GM23338 (cell line): ENCODE results near the gene SAMD13. TPM values are rescaled to one million over a fixed set of nuclear protein-coding genes. Genes with fewer than 3 reads are reported as not detected.

Experiments
- ATAC-seq: fragments of 200-7000 bp; cut with Tn5 transposase; 3 replicates; pipeline ENCODE4 v1.9.1; 2020
- DNase-seq: peaks from one replicate; pipeline ENCODE4 v3.0.0-alpha.2; 2015; ENCODE audit warnings: low spot score
- H2AFZ ChIP-seq: fragments of 200-600 bp; sonication (generic); 2 replicates; pipeline ENCODE4 v1.8.0; 2016; ENCODE audit warnings: antibody characterized with exemption, mild to moderate bottlenecking, moderate library complexity
- H3F3A ChIP-seq: fragments of 200-600 bp; sonication (generic); replicated peaks from 2 replicates; pipeline ENCODE4 v1.8.0; 2017; ENCODE audit warnings: antibody characterized with exemption, mixed run types, low read depth
- H3K27ac ChIP-seq: fragments of 200-600 bp; sonication (generic); 2 replicates; pipeline ENCODE4 v1.6.1; 2016; ENCODE audit warnings: low read depth
- H3K27me3 ChIP-seq: fragments of 200-600 bp; sonication (generic); 2 replicates; pipeline ENCODE4 v1.8.0; 2016; ENCODE audit warnings: mild to moderate bottlenecking, mixed run types, moderate library complexity; ENCODE audit not compliant: insufficient read depth
- H3K36me3 ChIP-seq: fragments of 200-600 bp; sonication (generic); 2 replicates; pipeline ENCODE4 v1.8.0; 2016; ENCODE audit warnings: mild to moderate bottlenecking; ENCODE audit not compliant: insufficient read depth
- H3K4me1 ChIP-seq: fragments of 200-600 bp; sonication (generic); 2 replicates; pipeline ENCODE4 v1.8.0; 2016; ENCODE audit warnings: mild to moderate bottlenecking, moderate library complexity; ENCODE audit not compliant: insufficient read depth
- H3K4me2 ChIP-seq: fragments of 200-600 bp; sonication (generic); 2 replicates; pipeline ENCODE4 v1.7.1; 2017; ENCODE audit warnings: mixed run types
- H3K4me3 ChIP-seq: fragments of 200-600 bp; sonication (generic); 2 replicates; pipeline ENCODE4 v1.6.1; 2016; ENCODE audit warnings: mixed run types
- H3K79me2 ChIP-seq: fragments of 200-600 bp; sonication (generic); replicated peaks from 2 replicates; pipeline ENCODE4 v1.8.0; 2017; ENCODE audit warnings: mild to moderate bottlenecking; ENCODE audit not compliant: insufficient read depth
- H3K9me2 ChIP-seq: fragments of 200-600 bp; sonication (generic); 2 replicates; pipeline ENCODE4 v1.8.0; 2017; ENCODE audit not compliant: insufficient read depth
- H4K20me1 ChIP-seq: fragments of 200-600 bp; sonication (generic); replicated peaks from 2 replicates; pipeline ENCODE4 v1.8.0; 2017; ENCODE audit warnings: mild to moderate bottlenecking; ENCODE audit not compliant: insufficient read depth
- H3K27ac Mint-ChIP-seq: 2 replicates; pipeline ENCODE4 v1.8.0; 2020; ENCODE audit warnings: inconsistent platforms, mild to moderate bottlenecking, moderate library complexity, mixed read lengths
- H3K27me3 Mint-ChIP-seq: 3 replicates; pipeline ENCODE4 v1.8.0; 2022; ENCODE audit warnings: low read depth, mild to moderate bottlenecking, moderate library complexity, mixed read lengths, inconsistent platforms; ENCODE audit not compliant: insufficient read depth, poor library complexity
- H3K36me3 Mint-ChIP-seq: 3 replicates; pipeline ENCODE4 v1.8.0; 2021; ENCODE audit warnings: low read depth, mild to moderate bottlenecking, inconsistent platforms, moderate library complexity, mixed read lengths
- H3K4me1 Mint-ChIP-seq: 3 replicates; pipeline ENCODE4 v1.8.0; 2020; ENCODE audit warnings: mild to moderate bottlenecking, inconsistent platforms, mixed read lengths
- H3K4me3 Mint-ChIP-seq: 3 replicates; pipeline ENCODE4 v1.8.0; 2021; ENCODE audit warnings: moderate library complexity, mild to moderate bottlenecking, inconsistent platforms, mixed read lengths
- H3K9me3 Mint-ChIP-seq: 3 replicates; pipeline ENCODE4 v1.8.0; 2020; ENCODE audit warnings: moderate library complexity, mild to moderate bottlenecking, inconsistent platforms, mixed read lengths
- CREB1 ChIP-seq: fragments of 250-450 bp; sonication (Bioruptor Pico); IDR thresholded peaks from 2 replicates; pipeline ENCODE4 v1.5.0; 2020; ENCODE audit warnings: low read depth, mild to moderate bottlenecking, moderate library complexity
- CTCF ChIP-seq, 2 experiments: fragments of 200-600 bp in 1 of 2; sonication (generic) in 1 of 2; conservative IDR thresholded peaks; 2 replicates each; pipeline versions ENCODE4 v1.5.1 to v1.6.1; 2016 to 2017; ENCODE audit warnings: antibody characterized with exemption in 2 of 2, low read depth in 2 of 2, mild to moderate bottlenecking in 2 of 2, moderate library complexity in 1 of 2
- ETS1 ChIP-seq: IDR thresholded peaks from 2 replicates; pipeline ENCODE4 v1.6.1; 2016; ENCODE audit warnings: antibody characterized with exemption
- EZH2 ChIP-seq: fragments of 200-600 bp; sonication (generic); IDR thresholded peaks from one replicate; pipeline ENCODE4 v1.8.0; 2017; ENCODE audit warnings: antibody characterized with exemption, mild to moderate bottlenecking, low read depth; ENCODE audit not compliant: unreplicated experiment
- EZH2phosphoT487 ChIP-seq: fragments of 200-600 bp; sonication (generic); IDR thresholded peaks from one replicate; pipeline ENCODE4 v1.8.1; 2018; ENCODE audit warnings: antibody characterized with exemption; ENCODE audit not compliant: unreplicated experiment
- JUNB ChIP-seq: IDR thresholded peaks from one replicate; pipeline ENCODE4 v1.6.1; 2016; ENCODE audit warnings: antibody characterized with exemption; ENCODE audit not compliant: unreplicated experiment
- NANOG ChIP-seq: IDR thresholded peaks from 2 replicates; pipeline ENCODE4 v1.6.1; 2016; ENCODE audit warnings: antibody characterized with exemption, borderline replicate concordance
- POLR2AphosphoS5 ChIP-seq: IDR thresholded peaks from 2 replicates; pipeline ENCODE4 v1.6.1; 2016; ENCODE audit warnings: antibody characterized with exemption, low read depth
- REST ChIP-seq: IDR thresholded peaks from one replicate; pipeline ENCODE4 v1.6.1; 2018; ENCODE audit warnings: antibody characterized with exemption; ENCODE audit not compliant: unreplicated experiment
- STAT1 ChIP-seq: IDR thresholded peaks from one replicate; pipeline ENCODE4 v1.6.1; 2016; ENCODE audit warnings: antibody characterized with exemption; ENCODE audit not compliant: unreplicated experiment
- ZNF114 ChIP-seq: fragments of 250-450 bp; sonication (Bioruptor Pico); IDR thresholded peaks from 2 replicates; pipeline ENCODE4 v1.5.0; 2020; ENCODE audit warnings: mild to moderate bottlenecking, moderate library complexity
- ZNF331 ChIP-seq: fragments of 250-450 bp; sonication (Bioruptor Pico); IDR thresholded peaks from 2 replicates; pipeline ENCODE4 v1.5.0; 2020; ENCODE audit warnings: low read depth, mild to moderate bottlenecking, moderate library complexity
- ZNF462 ChIP-seq: fragments of 250-450 bp; sonication (Bioruptor Pico); IDR thresholded peaks from 2 replicates; pipeline ENCODE4 v1.5.0; 2020; ENCODE audit warnings: mild to moderate bottlenecking, moderate library complexity
- polyA plus RNA-seq: library from polyadenylated mRNA; unstranded; fragments of >200 nt; fragmentation: Nextera tagmentation; extraction: Ambion mirVana; gene quantifications from 2 replicates; pipeline ENCODE4 v1.2.1, GENCODE V29; 2016
- total RNA-seq: library from RNA; depleted of rRNA; stranded (reverse); fragments of >200 nt; shearing (Covaris generic); gene quantifications from 2 replicates; pipeline ENCODE4 v1.2.3, GENCODE V29; 2014

Gene SAMD13
- total and polyA plus RNA-seq, 2 experiments from 2014 or later, result 2.5 to 3.6 TPM

- no peaks in the 10 kb centered on the region for H3F3A ChIP-seq
- ATAC-seq (no peak), DNase-seq (no peak)
- Mint-ChIP-seq H3K27me3 (no peaks in the 10 kb centered on the region), H3K9me3 (no peaks in the 10 kb centered on the region), H3K27ac (no peak overlapping the region; the same call in 1 of the 2 replicates), H3K36me3 (no peaks in the 10 kb centered on the region), H3K4me1 (no peaks in the 10 kb centered on the region), H3K4me3 (no peak overlapping the region)
- no peak overlapping the region for H3K4me3 ChIP-seq
- no peaks in the 10 kb centered on the region for H3K27me3 ChIP-seq
- H3K36me3 ChIP-seq, result no peaks in the 10 kb centered on the region
- no peak overlapping the region for H3K27ac ChIP-seq
- no peak for TF ChIP-seq REST
- no peak for TF ChIP-seq ETS1
- no peak for TF ChIP-seq CREB1 (CRISPR knock-in tag)
- TF ChIP-seq EZH2phosphoT487, result no peak
- no peak for TF ChIP-seq STAT1
- no peak for TF ChIP-seq JUNB
- TF ChIP-seq EZH2, result no peak
- TF ChIP-seq NANOG, result no peak
- TF ChIP-seq CTCF (conservative IDR thresholded peaks at IDR 0.05; ENCODE audit: low read depth in 2 of 2), result no peak
- no peak for TF ChIP-seq ZNF114 (CRISPR knock-in tag)
- no peak for TF ChIP-seq POLR2AphosphoS5
- TF ChIP-seq ZNF331 (CRISPR knock-in tag), result no peak
- no peak for TF ChIP-seq ZNF462 (CRISPR knock-in tag)
- H3K79me2 ChIP-seq, result no peaks in the 10 kb centered on the region
- H4K20me1 ChIP-seq, result no peaks in the 10 kb centered on the region
- no peak overlapping the region; the same call in 1 of the 2 replicates for H2AFZ ChIP-seq
- no peaks in the 10 kb centered on the region for H3K9me2 ChIP-seq
- peaks cover 12% of the 10 kb centered on the region; the same call in 1 of the 2 replicates for H3K4me1 ChIP-seq
- no peak overlapping the region for H3K4me2 ChIP-seq
Measured at GRCh38 chr1:84376000-84376910, 74.7 kb downstream of the SAMD13 start.
